ENCODE measurements around the gene SCAI.
"Not testable (repeated sequence)": the region's sequence is repeated elsewhere in the genome, so short reads cannot be mapped to it uniquely, and the experiment has no call there.

SCAI gene

GRCh38 chr9:124940894-124941678 is 202.2 kb downstream of the SCAI start, which contains the start of gene GOLGA1:
GOLGA1 (minus strand) TSS chr9:124941083; CDS start chr9:124938711, 2,372 bp downstream.
- DNase-seq, result peak; percentile 89 to 90

GRCh38 chr9:124940521-124940893 is 202.8 kb downstream of the SCAI start:
- DNase-seq, result no peak

GRCh38 chr9:124939944-124940343 is 203.4 kb downstream of the SCAI start:
- no peak for DNase-seq

GRCh38 chr9:124934290-124934689 is 209.0 kb downstream of the SCAI start:
- DNase-seq, result no peak

- DNase-seq, result no peak
Observed at GRCh38 chr9:124932333-124932732, 211.0 kb downstream of the SCAI start.

- no peak for DNase-seq
Observed at GRCh38 chr9:124929464-124929863, 213.9 kb downstream of the SCAI start.

GRCh38 chr9:124928116-124928515 is 215.2 kb downstream of the SCAI start:
- DNase-seq, result no peak

- DNase-seq, result not testable (repeated sequence)
Observed at GRCh38 chr9:124920394-124920793, 222.9 kb downstream of the SCAI start.

- DNase-seq, result no peak
Observed at GRCh38 chr9:124914753-124915405, 228.4 kb downstream of the SCAI start.

GRCh38 chr9:124913378-124913777 is 229.9 kb downstream of the SCAI start:
- DNase-seq, result no peak

- DNase-seq, result no peak
Observed at GRCh38 chr9:124911766-124912165, 231.6 kb downstream of the SCAI start.

- no peak for DNase-seq
Observed at GRCh38 chr9:124908098-124908497, 235.2 kb downstream of the SCAI start.

GRCh38 chr9:124906966-124907365 is 236.4 kb downstream of the SCAI start:
- no peak for DNase-seq

- no peak for DNase-seq
Observed at GRCh38 chr9:124899845-124900244, 243.5 kb downstream of the SCAI start.

- DNase-seq, result no peak
Observed at GRCh38 chr9:124897570-124898460, 245.5 kb downstream of the SCAI start.

- peak; percentile 22 to 24 for DNase-seq
Observed at GRCh38 chr9:124894741-124895170, 248.6 kb downstream of the SCAI start.

- DNase-seq, result no peak
Observed at GRCh38 chr9:124894035-124894740, 249.1 kb downstream of the SCAI start.
